BE2C (cell line): ENCODE measurements around the gene TMEM150A.
A peak's percentile ranks its signal among the peaks of the same experiment; 100 is the strongest.
"Not testable (repeated sequence)": the region's sequence is repeated elsewhere in the genome, so short reads cannot be mapped to it uniquely, and the experiment has no call there.

ENCODE experiments used
- DNase-seq: peaks from one replicate; pipeline ENCODE4 v3.0.0-alpha.2; 2020
- H3K27me3 ChIP-seq: fragments of 250-450 bp; sonication (Bioruptor Pico); 2 replicates; pipeline ENCODE4 v1.5.1; 2020; ENCODE audit warnings: mild to moderate bottlenecking
- H3K36me3 ChIP-seq: fragments of 250-450 bp; sonication (Bioruptor Pico); 2 replicates; pipeline ENCODE4 v1.5.1; 2020; ENCODE audit warnings: mild to moderate bottlenecking
- H3K4me1 ChIP-seq: fragments of 250-450 bp; sonication (Bioruptor Pico); 2 replicates; pipeline ENCODE4 v1.5.1; 2020
- H3K4me3 ChIP-seq: 2 replicates; pipeline ENCODE4 v1.5.1; 2011; ENCODE audit warnings: low read depth, low read length
- H3K9me3 ChIP-seq: fragments of 250-450 bp; sonication (Bioruptor Pico); 2 replicates; pipeline ENCODE4 v1.5.1; 2020
- CTCF ChIP-seq: IDR thresholded peaks from 2 replicates; pipeline ENCODE4 v1.5.1; 2012; ENCODE audit warnings: mild to moderate bottlenecking, low read depth, low read length

The TMEM150A gene

GRCh38 chr2:85595301-85596025 is 7.0 kb downstream of the TMEM150A start, which contains the start of gene RNF181:
TSS of gene RNF181 (plus strand) at chr2:85595745. CDS start at chr2:85595764, 19 bp downstream.
- Histone ChIP-seq H3K4me1 (no peaks in the 10 kb centered on the region), H3K27me3 (no peaks in the 10 kb centered on the region), H3K36me3 (no peaks in the 10 kb centered on the region), H3K4me3 (peak within 1 kb of the TSS; percentile 76), H3K9me3 (no peaks in the 10 kb centered on the region)
- TF ChIP-seq CTCF, result no peak
- DNase-seq, result peak; percentile 89

- peak overlapping the region; percentile 76 for H3K4me3 ChIP-seq
- no peak for DNase-seq
- no peaks in the 10 kb centered on the region for H3K27me3 ChIP-seq
- no peak for TF ChIP-seq CTCF
- no peaks in the 10 kb centered on the region for H3K4me1 ChIP-seq
- H3K36me3 ChIP-seq, result no peaks in the 10 kb centered on the region
- H3K9me3 ChIP-seq, result no peaks in the 10 kb centered on the region
Measured at GRCh38 chr2:85594715-85595300, 7.7 kb downstream of the TMEM150A start.

GRCh38 chr2:85593023-85593422 is 9.5 kb downstream of the TMEM150A start:
- Histone ChIP-seq H3K4me3 (no peak overlapping the region), H3K9me3 (no peaks in the 10 kb centered on the region), H3K27me3 (no peaks in the 10 kb centered on the region), H3K36me3 (no peaks in the 10 kb centered on the region), H3K4me1 (no peaks in the 10 kb centered on the region)
- TF ChIP-seq CTCF, result no peak
- DNase-seq, result no peak

- not testable (repeated sequence) for H3K36me3 ChIP-seq, DNase-seq, H3K4me3 ChIP-seq, H3K27me3 ChIP-seq, H3K4me1 ChIP-seq, H3K9me3 ChIP-seq
Measured at GRCh38 chr2:85592299-85592698, 10.2 kb downstream of the TMEM150A start.

GRCh38 chr2:85591563-85591962 is 10.9 kb downstream of the TMEM150A start:
- Histone ChIP-seq H3K36me3 (no peaks in the 10 kb centered on the region), H3K27me3 (no peaks in the 10 kb centered on the region), H3K9me3 (no peaks in the 10 kb centered on the region), H3K4me3 (no peak overlapping the region), H3K4me1 (no peaks in the 10 kb centered on the region)
- TF ChIP-seq CTCF, result no peak
- DNase-seq, result no peak

GRCh38 chr2:85590950-85591349 is 11.5 kb downstream of the TMEM150A start:
- DNase-seq, result no peak
- H3K4me3 ChIP-seq, result no peak overlapping the region
- no peak for TF ChIP-seq CTCF
- no peaks in the 10 kb centered on the region for H3K4me1 ChIP-seq
- no peaks in the 10 kb centered on the region for H3K27me3 ChIP-seq
- no peaks in the 10 kb centered on the region for H3K9me3 ChIP-seq
- H3K36me3 ChIP-seq, result no peaks in the 10 kb centered on the region
